PC-3 (cell line): ENCODE measurements around the gene UBE2E2. TPM values are rescaled to one million over a fixed set of nuclear protein-coding genes. Genes with fewer than 3 reads are reported as not detected.

Experiments
- ATAC-seq: fragments of 200-7000 bp; cut with Tn5 transposase; 2 replicates; pipeline ENCODE4 v1.9.1; 2020; ENCODE audit warnings: mild to moderate bottlenecking, moderate library complexity
- BruUV-seq: library from RNA; stranded (reverse); fragments of 400-500 nt; replicated peaks from 2 replicates; lab custom pipeline; 2021; lab: Mats Ljungman, UMichigan
- CTCF ChIA-PET: fragments of 300-600 bp; sonication (Branson Sonifier 250); formaldehyde crosslinking; loops from one replicate; lab custom pipeline; 2022; ENCODE audit warnings: antibody characterized with exemption; lab: Charles Lee
- POLR2A ChIA-PET: fragments of 300-600 bp; sonication (Branson Sonifier 250); formaldehyde crosslinking; loops from one replicate; lab custom pipeline; 2022; ENCODE audit warnings: antibody characterized with exemption; ENCODE audit not compliant: unreplicated experiment; lab: Charles Lee
- DNase-seq: peaks from one replicate; pipeline ENCODE4 v3.0.0-alpha.2; 2015
- H2AFZ ChIP-seq: fragments of 300-600 bp; sonication (generic); 2 replicates; pipeline ENCODE4 v1.6.0; 2016; ENCODE audit warnings: antibody characterized with exemption, low read length
- H3F3A ChIP-seq: fragments of 300-600 bp; sonication (generic); one replicate; pipeline ENCODE4 v1.6.0; 2017; ENCODE audit warnings: antibody characterized with exemption, low read length, control low read depth, mild to moderate bottlenecking; ENCODE audit not compliant: unreplicated experiment
- H3K27ac ChIP-seq: fragments of 300-600 bp; sonication (generic); 2 replicates; pipeline ENCODE4 v1.5.1; 2016; ENCODE audit warnings: mild to moderate bottlenecking, low read length
- H3K27me3 ChIP-seq: fragments of 300-600 bp; sonication (generic); 2 replicates; pipeline ENCODE4 v1.6.1; 2016; ENCODE audit warnings: low read length, mixed read lengths
- H3K36me3 ChIP-seq: fragments of 300-600 bp; sonication (generic); 2 replicates; pipeline ENCODE4 v1.6.1; 2016; ENCODE audit warnings: low read depth, mixed run types, low read length, mixed read lengths
- H3K4me1 ChIP-seq: fragments of 300-600 bp; sonication (generic); 2 replicates; pipeline ENCODE4 v1.5.1; 2016; ENCODE audit warnings: low read length; ENCODE audit not compliant: insufficient read depth
- H3K4me2 ChIP-seq: fragments of 300-600 bp; sonication (generic); 2 replicates; pipeline ENCODE4 v1.6.0; 2016; ENCODE audit warnings: low read length
- H3K4me3 ChIP-seq: fragments of 300-600 bp; sonication (generic); 2 replicates; pipeline ENCODE4 v1.5.1; 2016; ENCODE audit warnings: mild to moderate bottlenecking, low read length, mixed read lengths
- H3K79me2 ChIP-seq: fragments of 300-600 bp; sonication (generic); 2 replicates; pipeline ENCODE4 v1.6.1; 2017; ENCODE audit warnings: low read length, mixed read lengths
- H3K9ac ChIP-seq: fragments of 300-600 bp; sonication (generic); 2 replicates; pipeline ENCODE4 v1.6.0; 2016; ENCODE audit warnings: mild to moderate bottlenecking, low read length
- H3K9me2 ChIP-seq: fragments of 300-600 bp; sonication (generic); replicated peaks from 2 replicates; pipeline ENCODE4 v1.6.1; 2016; ENCODE audit warnings: mixed run types, low read length, mixed read lengths
- H3K9me3 ChIP-seq: fragments of 300-600 bp; sonication (generic); 2 replicates; pipeline ENCODE4 v1.6.1; 2016; ENCODE audit warnings: low read length, mixed read lengths
- H4K20me1 ChIP-seq: fragments of 300-600 bp; sonication (generic); 2 replicates; pipeline ENCODE4 v1.6.1; 2016; ENCODE audit warnings: low read length, mixed read lengths
- EZH2 ChIP-seq: fragments of 300-600 bp; sonication (generic); IDR thresholded peaks from one replicate; pipeline ENCODE4 v1.6.1; 2017; ENCODE audit warnings: antibody characterized with exemption, mild to moderate bottlenecking, low read length; ENCODE audit not compliant: unreplicated experiment
- EZH2phosphoT487 ChIP-seq: fragments of 300-600 bp; sonication (generic); IDR thresholded peaks from 2 replicates; pipeline ENCODE4 v1.6.1; 2018; ENCODE audit warnings: mild to moderate bottlenecking, antibody characterized with exemption, low read length, borderline replicate concordance
- intact Hi-C: fragments of 100-400 bp; cut with micrococcal nuclease; formaldehyde crosslinking; loops from 2 replicates; pipeline ENCODE4 v1.9.0; 2023
- total RNA-seq: library from RNA; depleted of rRNA; stranded (reverse); fragments of >200 nt; gene quantifications from 2 replicates; pipeline ENCODE4 v1.2.3, GENCODE V29; 2014
- TF ChIP-seq, protein P1 (sequence below): fragments of 300-600 bp; sonication (generic); conservative IDR thresholded peaks from 2 replicates; pipeline ENCODE4 v1.5.1; 2017; ENCODE audit warnings: antibody characterized with exemption, low read depth, mild to moderate bottlenecking, low read length

Gene UBE2E2
- total RNA-seq, 1 experiment from 2014 or later, result 25.6 TPM

GRCh38 chr3:23258110-23258509 is 55.0 kb downstream of the UBE2E2 start:
- Histone ChIP-seq H2AFZ (no peak overlapping the region), H3K9ac (no peak overlapping the region), H3K79me2 (peaks cover 78% of the 10 kb centered on the region), H3K9me2 (no peaks in the 10 kb centered on the region), H3K9me3 (no peaks in the 10 kb centered on the region), H4K20me1 (0 out of 2 replicates have a peak, but pooled peaks cover 4% of the 10 kb centered on the region), H3K4me1 (peaks cover 19% of the 10 kb centered on the region), H3K27me3 (no peaks in the 10 kb centered on the region), H3K27ac (no peak overlapping the region), H3F3A (no peaks in the 10 kb centered on the region), H3K4me3 (no peak overlapping the region), H3K36me3 (no peaks in the 10 kb centered on the region), H3K4me2 (peak overlapping the region; percentile 34)
- ChIA-PET POLR2A (no interaction called here), CTCF (no interaction called here)
- no TSS peak for BruUV-seq
- intact Hi-C loops, result no loop called here
- TF ChIP-seq EZH2phosphoT487, result no peak
- TF ChIP-seq, protein P1, sequence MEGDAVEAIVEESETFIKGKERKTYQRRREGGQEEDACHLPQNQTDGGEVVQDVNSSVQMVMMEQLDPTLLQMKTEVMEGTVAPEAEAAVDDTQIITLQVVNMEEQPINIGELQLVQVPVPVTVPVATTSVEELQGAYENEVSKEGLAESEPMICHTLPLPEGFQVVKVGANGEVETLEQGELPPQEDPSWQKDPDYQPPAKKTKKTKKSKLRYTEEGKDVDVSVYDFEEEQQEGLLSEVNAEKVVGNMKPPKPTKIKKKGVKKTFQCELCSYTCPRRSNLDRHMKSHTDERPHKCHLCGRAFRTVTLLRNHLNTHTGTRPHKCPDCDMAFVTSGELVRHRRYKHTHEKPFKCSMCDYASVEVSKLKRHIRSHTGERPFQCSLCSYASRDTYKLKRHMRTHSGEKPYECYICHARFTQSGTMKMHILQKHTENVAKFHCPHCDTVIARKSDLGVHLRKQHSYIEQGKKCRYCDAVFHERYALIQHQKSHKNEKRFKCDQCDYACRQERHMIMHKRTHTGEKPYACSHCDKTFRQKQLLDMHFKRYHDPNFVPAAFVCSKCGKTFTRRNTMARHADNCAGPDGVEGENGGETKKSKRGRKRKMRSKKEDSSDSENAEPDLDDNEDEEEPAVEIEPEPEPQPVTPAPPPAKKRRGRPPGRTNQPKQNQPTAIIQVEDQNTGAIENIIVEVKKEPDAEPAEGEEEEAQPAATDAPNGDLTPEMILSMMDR, result no peak
- TF ChIP-seq EZH2, result no peak
- no peak for ATAC-seq
- DNase-seq, result peak; percentile 63

DNA sequence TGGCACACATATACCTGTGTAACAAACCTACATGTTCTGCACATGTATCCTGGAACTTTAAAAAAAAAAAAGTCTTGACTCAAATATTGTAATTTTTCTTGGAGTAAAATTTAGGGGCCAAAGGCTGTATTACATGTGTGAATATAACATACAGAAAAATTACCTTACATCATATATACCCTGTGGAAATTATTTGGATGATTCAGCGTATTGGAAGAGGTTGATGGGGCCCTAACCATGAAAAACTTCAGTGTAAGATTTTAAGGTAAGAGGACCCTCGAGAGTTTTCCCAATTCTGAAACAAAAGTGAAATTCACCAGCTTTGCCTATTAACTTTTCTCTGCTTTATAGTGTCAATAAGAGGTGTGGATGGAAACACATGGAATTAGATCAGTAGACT is 56.4 kb downstream of the UBE2E2 start:
- Histone ChIP-seq H3K9me2 (no peaks in the 10 kb centered on the region), H3K9me3 (no peaks in the 10 kb centered on the region), H3K27ac (no peak overlapping the region), H2AFZ (no peak overlapping the region), H3K36me3 (no peaks in the 10 kb centered on the region), H3K79me2 (peaks cover 72% of the 10 kb centered on the region), H3K4me2 (no peak overlapping the region), H3F3A (no peaks in the 10 kb centered on the region), H3K4me1 (peaks cover 28% of the 10 kb centered on the region), H4K20me1 (no peaks in the 10 kb centered on the region), H3K4me3 (no peak overlapping the region), H3K9ac (no peak overlapping the region), H3K27me3 (no peaks in the 10 kb centered on the region)
- POLR2A ChIA-PET, result no interaction called here
- no peak for ATAC-seq
- no peak for TF ChIP-seq EZH2
- TF ChIP-seq, protein P1, result no peak
- TF ChIP-seq EZH2phosphoT487, result no peak
- no peak for DNase-seq
- BruUV-seq, result no TSS peak
- intact Hi-C loops, result no loop called here
- CTCF ChIA-PET, result no interaction called here

DNA sequence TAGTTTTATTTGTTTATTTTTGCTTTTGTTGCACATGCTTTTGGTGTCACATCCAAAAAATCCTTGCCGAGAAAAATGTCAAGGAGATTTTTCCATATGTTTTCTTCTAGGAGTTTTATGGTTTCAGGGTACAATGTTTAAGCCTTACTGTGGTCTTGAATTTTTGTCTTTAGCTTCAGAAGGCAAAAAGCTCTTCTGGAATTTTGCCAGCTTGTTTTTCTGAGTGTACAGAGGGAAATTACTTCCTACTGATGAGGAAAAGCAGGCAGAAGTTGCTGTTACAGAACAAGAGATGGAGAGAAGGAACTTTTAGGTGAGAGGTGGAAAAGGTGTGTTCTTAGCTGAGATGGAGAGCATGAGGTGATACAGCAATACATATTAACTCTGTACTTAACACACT is 59.6 kb downstream of the UBE2E2 start:
- POLR2A ChIA-PET, result no interaction called here

More for the DNA sequence above, 59.6 kb downstream of the UBE2E2 start:
- intact Hi-C loops, result no loop called here
- Histone ChIP-seq H3K27me3 (no peaks in the 10 kb centered on the region), H3K36me3 (no peaks in the 10 kb centered on the region), H3K79me2 (peaks cover 58% of the 10 kb centered on the region), H3K4me3 (no peak overlapping the region), H4K20me1 (no peaks in the 10 kb centered on the region), H3K4me2 (no peak overlapping the region), H3K27ac (no peak overlapping the region), H3K9ac (no peak overlapping the region), H3F3A (no peaks in the 10 kb centered on the region), H2AFZ (no peak overlapping the region), H3K9me3 (no peaks in the 10 kb centered on the region), H3K9me2 (no peaks in the 10 kb centered on the region), H3K4me1 (peaks cover 33% of the 10 kb centered on the region)
- CTCF ChIA-PET, result no interaction called here
- no peak for ATAC-seq
- TF ChIP-seq EZH2phosphoT487, result no peak
- TF ChIP-seq, protein P1, result no peak
- no peak for DNase-seq
- BruUV-seq, result no TSS peak
